H9 (cell line): ENCODE results near the gene GALNT12. TPM values are rescaled to one million over a fixed set of nuclear protein-coding genes. Genes with fewer than 3 reads are reported as not detected.

Source experiments
- DNase-seq: peaks from one replicate; pipeline ENCODE4 v3.0.0-alpha.2; 2017
- H2AFZ ChIP-seq: one replicate; pipeline ENCODE4 v1.6.1; 2013; ENCODE audit warnings: mild to moderate bottlenecking, low read length, control low read depth, moderate library complexity
- H2AK5ac ChIP-seq: 2 replicates; pipeline ENCODE4 v1.6.1; 2013; ENCODE audit warnings: low read length, control low read depth, mixed read lengths; ENCODE audit not compliant: insufficient read length
- H2BK120ac ChIP-seq: one replicate; pipeline ENCODE4 v1.6.1; 2013; ENCODE audit warnings: low read depth, mild to moderate bottlenecking, low read length, control low read depth, inconsistent platforms; ENCODE audit not compliant: poor library complexity, severe bottlenecking
- H2BK12ac ChIP-seq: 2 replicates; pipeline ENCODE4 v1.6.1; 2013; ENCODE audit warnings: low read length, control low read depth, mixed read lengths, low read depth; ENCODE audit not compliant: insufficient read length
- H2BK15ac ChIP-seq: 2 replicates; pipeline ENCODE4 v1.6.1; 2013; ENCODE audit warnings: low read depth, low read length, control low read depth
- H2BK20ac ChIP-seq: one replicate; pipeline ENCODE4 v1.6.1; 2013; ENCODE audit warnings: low read depth, mild to moderate bottlenecking, low read length, control low read depth, inconsistent platforms; ENCODE audit not compliant: poor library complexity, severe bottlenecking
- H2BK5ac ChIP-seq: 2 replicates; pipeline ENCODE4 v1.6.1; 2013; ENCODE audit warnings: low read length, control low read depth, mixed read lengths; ENCODE audit not compliant: insufficient read length
- H3K14ac ChIP-seq: 2 replicates; pipeline ENCODE4 v1.6.1; 2013; ENCODE audit warnings: low read length, control low read depth; ENCODE audit not compliant: insufficient read depth
- H3K18ac ChIP-seq: 2 replicates; pipeline ENCODE4 v1.6.1; 2013; ENCODE audit warnings: low read depth, mild to moderate bottlenecking, mixed read lengths, low read length, control low read depth; ENCODE audit not compliant: insufficient read length
- H3K23ac ChIP-seq: 2 replicates; pipeline ENCODE4 v1.6.1; 2013; ENCODE audit warnings: low read length, control low read depth, mixed read lengths, low read depth; ENCODE audit not compliant: insufficient read length
- H3K23me2 ChIP-seq: 2 replicates; pipeline ENCODE4 v1.6.1; 2013; ENCODE audit warnings: low read depth, mild to moderate bottlenecking, mixed read lengths, low read length, control low read depth; ENCODE audit not compliant: insufficient read length, poor library complexity, severe bottlenecking
- H3K27ac ChIP-seq: 2 replicates; pipeline ENCODE4 v1.5.1; 2013; ENCODE audit warnings: low read length, control low read depth, mixed read lengths, low read depth; ENCODE audit not compliant: insufficient read length
- H3K27me3 ChIP-seq: 2 replicates; pipeline ENCODE4 v1.6.1; 2013; ENCODE audit warnings: low read length, control low read depth, inconsistent platforms; ENCODE audit not compliant: insufficient read depth
- H3K4ac ChIP-seq: 2 replicates; pipeline ENCODE4 v1.6.1; 2013; ENCODE audit warnings: low read depth, mild to moderate bottlenecking, control low read depth, inconsistent platforms, low read length, moderate library complexity
- H3K4me1 ChIP-seq: 2 replicates; pipeline ENCODE4 v1.6.1; 2013; ENCODE audit warnings: low read length, control low read depth, inconsistent platforms; ENCODE audit not compliant: insufficient read depth
- H3K4me2 ChIP-seq: 2 replicates; pipeline ENCODE4 v1.6.1; 2013; ENCODE audit warnings: low read length, control low read depth, mixed read lengths; ENCODE audit not compliant: insufficient read length, insufficient read depth
- H3K56ac ChIP-seq: 2 replicates; pipeline ENCODE4 v1.6.1; 2013; ENCODE audit warnings: low read depth, mild to moderate bottlenecking, mixed read lengths, low read length, control low read depth; ENCODE audit not compliant: insufficient read length
- H3K79me1 ChIP-seq: 2 replicates; pipeline ENCODE4 v1.6.1; 2013; ENCODE audit warnings: low read depth, mild to moderate bottlenecking, moderate library complexity, low read length, control low read depth, inconsistent platforms; ENCODE audit not compliant: insufficient read depth, poor library complexity, severe bottlenecking
- H3K79me2 ChIP-seq: 2 replicates; pipeline ENCODE4 v1.6.1; 2013; ENCODE audit warnings: low read length, control low read depth, inconsistent platforms; ENCODE audit not compliant: insufficient read depth
- H3K9ac ChIP-seq: 2 replicates; pipeline ENCODE4 v1.6.1; 2013; ENCODE audit warnings: low read length, control low read depth, mixed read lengths; ENCODE audit not compliant: insufficient read length; ENCODE audit errors: extremely low read depth
- H3K9me3 ChIP-seq: one replicate; pipeline ENCODE4 v1.6.1; 2013; ENCODE audit warnings: low read depth, low read length, inconsistent platforms; ENCODE audit not compliant: control insufficient read depth
- H3T11ph ChIP-seq: one replicate; pipeline ENCODE4 v1.6.1; 2013; ENCODE audit warnings: mild to moderate bottlenecking, low read length, control low read depth, inconsistent platforms
- H4K20me1 ChIP-seq: one replicate; pipeline ENCODE4 v1.6.1; 2013; ENCODE audit not compliant: control insufficient read depth, insufficient read length, insufficient read depth
- H4K5ac ChIP-seq: 2 replicates; pipeline ENCODE4 v1.6.1; 2013; ENCODE audit warnings: low read depth, mild to moderate bottlenecking, mixed read lengths, low read length, control low read depth; ENCODE audit not compliant: insufficient read length
- H4K8ac ChIP-seq: replicated peaks from 2 replicates; pipeline ENCODE4 v1.6.1; 2013; ENCODE audit warnings: low read length, control low read depth, mixed read lengths, low read depth; ENCODE audit not compliant: insufficient read length
- H4K91ac ChIP-seq: 2 replicates; pipeline ENCODE4 v1.6.1; 2013; ENCODE audit warnings: low read depth, mild to moderate bottlenecking, moderate library complexity, mixed read lengths, low read length, control low read depth; ENCODE audit not compliant: insufficient read length
- H3K27ac Mint-ChIP-seq, 3 experiments: 2 replicates in 2 of 3; 3 replicates in 1 of 3; pipeline ENCODE4 v1.8.0; 2020 to 2021; ENCODE audit warnings: mixed read lengths in 3 of 3, mild to moderate bottlenecking in 1 of 3, moderate library complexity in 1 of 3
- H3K27me3 Mint-ChIP-seq: 2 replicates; pipeline ENCODE4 v1.8.0; 2021; ENCODE audit warnings: low read depth, mild to moderate bottlenecking, moderate library complexity, mixed read lengths
- H3K36me3 Mint-ChIP-seq, 3 experiments: 2 replicates in 2 of 3; 3 replicates in 1 of 3; pipeline ENCODE4 v1.8.0; 2020 to 2021; ENCODE audit warnings: low read depth in 3 of 3, mixed read lengths in 3 of 3; ENCODE audit not compliant: insufficient read depth in 1 of 3
- H3K4me1 Mint-ChIP-seq, 2 experiments: 2 replicates each; pipeline ENCODE4 v1.8.0; 2020; ENCODE audit warnings: mixed read lengths in 2 of 2
- H3K4me3 Mint-ChIP-seq, 2 experiments: 2 replicates in 1 of 2; 3 replicates in 1 of 2; pipeline ENCODE4 v1.8.0; 2020 to 2021; ENCODE audit warnings: mild to moderate bottlenecking in 2 of 2, mixed read lengths in 2 of 2, moderate library complexity in 1 of 2
- H3K9me3 Mint-ChIP-seq, 2 experiments: 2 replicates in 1 of 2; 3 replicates in 1 of 2; pipeline ENCODE4 v1.8.0; 2020; ENCODE audit warnings: mild to moderate bottlenecking in 2 of 2, mixed read lengths in 2 of 2, moderate library complexity in 1 of 2
- CTCF ChIP-seq: fragments of 200-600 bp; sonication (generic); conservative IDR thresholded peaks from 3 replicates; pipeline ENCODE4 v1.8.0; 2021; ENCODE audit warnings: antibody characterized with exemption, mild to moderate bottlenecking
- WGBS: extraction: QIAGEN DNeasy Blood & Tissue Kit; methylation state at CpG from one replicate; pipeline ENCODE4 v1.1.7; 2013; ENCODE audit warnings: missing lambda C conversion rate, low lambda C conversion rate, mixed read lengths; ENCODE audit not compliant: insufficient read length; ENCODE audit errors: extremely low coverage; 5-methylcytosine and 5-hydroxymethylcytosine counted together
- total RNA-seq: library from RNA; stranded (reverse); gene quantifications from 2 replicates; pipeline ENCODE4 v1.2.1, GENCODE V29; 2021

Gene GALNT12
- total RNA-seq, 1 experiment from 2014 or later: 18.0 TPM

- H4K91ac ChIP-seq: no peak overlapping the region
These were observed 87.3 kb downstream of the GALNT12 start for GRCh38 chr9:98894761-98895160.

More at GRCh38 chr9:98894761-98895160, 87.3 kb downstream of the GALNT12 start:
- no peak overlapping the region for H4K5ac ChIP-seq
- H3T11ph ChIP-seq: no peak overlapping the region
- H3K9me3 ChIP-seq: no peaks in the 10 kb centered on the region
- H3K23ac ChIP-seq: no peak overlapping the region
- H2BK120ac ChIP-seq: no peak overlapping the region
- H3K27me3 Mint-ChIP-seq: no peaks in the 10 kb centered on the region; the same call in 1 of the 2 replicates
- no peak for DNase-seq
- no peaks in the 10 kb centered on the region for H3K23me2 ChIP-seq
- no peak overlapping the region for H3K4me3 Mint-ChIP-seq
- no peak overlapping the region for H2AFZ ChIP-seq
- H3K79me2 ChIP-seq: no peaks in the 10 kb centered on the region
- peaks cover 6 to 12% of the 10 kb centered on the region in 2 experiments; a peak in 4 of 5 replicates for H3K9me3 Mint-ChIP-seq
- H3K18ac ChIP-seq: no peak overlapping the region
- WGBS: no CpG with 5 or more reads among the region's 3 CpGs
- no peak overlapping the region for H3K56ac ChIP-seq
- H2AK5ac ChIP-seq: no peak overlapping the region
- no peaks in the 10 kb centered on the region for H3K27me3 ChIP-seq
- TF ChIP-seq CTCF: no peak
- no peaks in the 10 kb centered on the region for H3K4me1 Mint-ChIP-seq
- H3K79me1 ChIP-seq: no peaks in the 10 kb centered on the region
- H2BK20ac ChIP-seq: no peak overlapping the region
- no peak overlapping the region for H2BK15ac ChIP-seq
- no peak overlapping the region for H2BK5ac ChIP-seq
- no peak overlapping the region for H2BK12ac ChIP-seq
- H3K4ac ChIP-seq: no peak overlapping the region
- no peak overlapping the region for H3K27ac Mint-ChIP-seq
- H4K20me1 ChIP-seq: no peaks in the 10 kb centered on the region
- H4K8ac ChIP-seq: no peak overlapping the region
- no peak overlapping the region for H3K14ac ChIP-seq
- no peaks in the 10 kb centered on the region for H3K4me1 ChIP-seq
- H3K27ac ChIP-seq: no peak overlapping the region
- H3K36me3 Mint-ChIP-seq: no peaks in the 10 kb centered on the region
- H3K4me2 ChIP-seq: no peak overlapping the region
- H3K9ac ChIP-seq: no peak overlapping the region
